Activated CD8-positive, alpha-beta T cell treated with anti-CD3 and anti-CD28 coated beads, Interleukin-2, amount 10 ng/mL, durations not matched to agents 7 days and 5 days (primary cell): ENCODE results near the gene TUBE1. TPM values are rescaled to one million over a fixed set of nuclear protein-coding genes. Genes with fewer than 3 reads are reported as not detected.
A peak's percentile ranks its signal among the peaks of the same experiment; 100 is the strongest.
"Not testable (repeated sequence)": the region's sequence is repeated elsewhere in the genome, so short reads cannot be mapped to it uniquely, and the experiment has no call there.

Experiments used
- ATAC-seq: fragments of 150-1000 bp; cut with Tn5 transposase; one replicate; pipeline ENCODE4 v1.10.0; 2021; ENCODE audit warnings: moderate library complexity
- CTCF ChIA-PET: fragments of 350-600 bp; sonication (Branson Sonifier 250); formaldehyde crosslinking; loops from one replicate; lab custom pipeline; 2021; ENCODE audit warnings: antibody characterized with exemption; lab: Charles Lee
- POLR2A ChIA-PET: fragments of 350-600 bp; sonication (Branson Sonifier 250); formaldehyde crosslinking; loops from one replicate; lab custom pipeline; 2021; ENCODE audit warnings: antibody characterized with exemption; lab: Charles Lee
- DNase-seq: peaks from one replicate; pipeline ENCODE4 v3.0.0-alpha.2; 2020
- H3K27ac Mint-ChIP-seq: one replicate; pipeline ENCODE4 v1.8.0; 2021; ENCODE audit warnings: mild to moderate bottlenecking, mixed read lengths
- H3K27me3 Mint-ChIP-seq: one replicate; pipeline ENCODE4 v1.8.0; 2021; ENCODE audit warnings: low read depth, mixed read lengths
- H3K36me3 Mint-ChIP-seq: one replicate; pipeline ENCODE4 v1.8.0; 2021; ENCODE audit warnings: low read depth, mixed read lengths
- H3K4me1 Mint-ChIP-seq: one replicate; pipeline ENCODE4 v1.8.0; 2021; ENCODE audit warnings: low read depth, mixed read lengths
- H3K4me3 Mint-ChIP-seq: one replicate; pipeline ENCODE4 v1.8.0; 2021; ENCODE audit warnings: mild to moderate bottlenecking, mixed read lengths
- H3K9me3 Mint-ChIP-seq: one replicate; pipeline ENCODE4 v1.8.0; 2022; ENCODE audit warnings: mixed read lengths; ENCODE audit not compliant: insufficient read depth
- total RNA-seq, 2 experiments: library from RNA; stranded (reverse); gene quantifications; one replicate each; pipeline ENCODE4 v1.2.3, GENCODE V29; 2021

The TUBE1 gene
- total RNA-seq, 2 experiments from 2014 or later = 16.0 to 16.5 TPM

DNA sequence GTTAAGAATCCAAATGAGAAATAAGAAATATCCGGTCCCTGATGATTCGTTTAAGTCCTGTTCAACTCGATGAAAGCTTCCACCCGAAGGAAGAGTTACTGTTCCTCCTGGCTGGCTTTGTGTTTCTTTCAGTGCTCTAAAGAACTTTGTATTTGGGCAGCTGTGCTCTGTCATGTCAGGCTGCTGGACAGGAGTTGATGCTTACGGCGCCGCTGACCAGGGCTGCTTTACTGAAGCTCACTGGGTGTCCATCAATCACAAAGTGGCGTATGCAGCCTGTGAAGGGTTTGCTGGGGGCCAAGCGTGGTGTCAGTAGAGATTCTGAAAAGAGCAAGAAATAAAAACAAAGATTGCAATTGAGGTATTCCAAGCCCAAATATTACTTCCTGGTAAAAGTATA, 22.0 kb upstream of the TUBE1 start:
- H3K4me3 Mint-ChIP-seq = no peak overlapping the region
- ATAC-seq (no peak), DNase-seq (no peak)
- H3K36me3 Mint-ChIP-seq = no peaks in the 10 kb centered on the region
- peaks cover 19% of the 10 kb centered on the region for H3K27me3 Mint-ChIP-seq
- no peaks in the 10 kb centered on the region for H3K4me1 Mint-ChIP-seq
- no peak overlapping the region for H3K27ac Mint-ChIP-seq
- POLR2A ChIA-PET = no interaction called here
- H3K9me3 Mint-ChIP-seq = no peaks in the 10 kb centered on the region
- CTCF ChIA-PET = interaction anchor here (1.1 to 1.4 kb wide), 3 partner anchors 22 to 66 kb away, joined by 3 to 7 read pairs (median 4); partner anchors contain the start of genes FAM229B and TUBE1

DNA sequence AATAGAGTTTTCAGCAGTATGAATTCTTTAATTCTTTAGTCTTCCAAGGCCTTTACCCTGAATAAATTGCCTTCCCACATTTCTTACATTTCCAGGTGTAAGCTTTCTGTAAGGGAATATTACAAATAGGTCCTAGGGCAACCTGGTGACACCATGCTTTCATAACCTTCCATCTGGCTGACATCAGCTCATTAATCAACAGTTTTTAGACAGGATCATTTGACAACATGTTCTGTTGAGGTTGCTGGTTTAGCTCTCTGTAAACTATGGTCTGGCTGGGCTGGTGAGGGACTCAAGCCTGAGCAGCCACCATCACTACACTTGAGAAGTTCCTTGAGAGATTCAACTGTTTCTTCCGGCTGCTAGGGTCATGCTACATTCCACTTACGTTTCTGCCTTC, 19.3 kb upstream of the TUBE1 start:
- no peaks in the 10 kb centered on the region for H3K36me3 Mint-ChIP-seq
- POLR2A ChIA-PET = no interaction called here
- ATAC-seq = no peak
- no peak overlapping the region for H3K27ac Mint-ChIP-seq
- no peak overlapping the region for H3K4me3 Mint-ChIP-seq
- no peaks in the 10 kb centered on the region for H3K9me3 Mint-ChIP-seq
- no peak for DNase-seq
- CTCF ChIA-PET = no interaction called here
- H3K27me3 Mint-ChIP-seq = peaks cover 11% of the 10 kb centered on the region
- H3K4me1 Mint-ChIP-seq = no peaks in the 10 kb centered on the region

DNA sequence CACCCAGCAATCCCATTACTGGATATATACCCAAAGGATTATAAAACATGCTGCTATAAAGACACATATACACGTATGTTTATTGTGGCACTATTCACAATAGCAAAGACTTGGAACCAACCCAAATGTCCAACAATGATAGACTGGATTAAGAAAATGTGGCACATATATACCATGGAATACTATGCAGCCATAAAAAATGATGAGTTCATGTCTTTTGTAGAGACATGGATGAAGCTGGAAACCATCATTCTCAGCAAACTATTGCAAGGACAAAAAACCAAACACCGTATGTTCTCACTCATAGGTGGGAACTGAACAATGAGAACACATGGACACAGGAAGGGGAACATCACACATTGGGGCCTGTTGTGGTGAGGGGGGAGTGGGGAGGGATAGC, 18.7 kb upstream of the TUBE1 start:
- H3K36me3 Mint-ChIP-seq, H3K4me1 Mint-ChIP-seq, DNase-seq, H3K4me3 Mint-ChIP-seq, POLR2A ChIA-PET, H3K9me3 Mint-ChIP-seq, CTCF ChIA-PET, H3K27ac Mint-ChIP-seq, ATAC-seq: not testable (repeated sequence)
- peaks cover 10% of the 10 kb centered on the region for H3K27me3 Mint-ChIP-seq

DNA sequence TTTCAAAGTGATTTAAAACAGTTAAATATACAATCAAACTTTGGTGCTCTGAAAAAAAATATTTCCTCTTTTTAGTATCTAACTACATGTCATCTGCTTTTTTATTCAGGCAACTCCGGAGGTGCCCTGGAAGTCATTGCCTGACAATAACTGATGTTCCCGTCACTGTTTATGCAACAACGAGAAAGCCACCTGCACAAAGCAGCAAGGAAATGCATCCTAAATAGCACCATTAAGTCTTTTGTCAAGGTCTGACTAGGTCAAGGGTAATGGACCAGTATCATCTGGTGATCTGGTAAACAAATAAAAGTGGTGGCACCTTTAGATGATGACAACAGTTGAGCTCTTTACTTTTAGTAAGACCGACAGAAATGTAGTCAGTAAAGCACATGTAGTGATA, 13.3 kb upstream of the TUBE1 start:
- ChIA-PET CTCF (interaction anchor here (1.0 to 1.5 kb wide), 2 partner anchors 14 to 62 kb away, joined by 3 read pairs; no protein-coding TSS in a partner anchor), POLR2A (no interaction called here)
- Mint-ChIP-seq H3K4me1 (no peaks in the 10 kb centered on the region), H3K36me3 (no peaks in the 10 kb centered on the region), H3K27me3 (peaks cover 5% of the 10 kb centered on the region), H3K9me3 (no peaks in the 10 kb centered on the region), H3K4me3 (no peak overlapping the region), H3K27ac (no peak overlapping the region)
- ATAC-seq (no peak), DNase-seq (no peak)

- CTCF ChIA-PET = no interaction called here
- H3K4me3 Mint-ChIP-seq = no peak overlapping the region
- no peak for ATAC-seq
Measured at GRCh38 chr6:112096901-112097300, 9.6 kb upstream of the TUBE1 start.

DNA sequence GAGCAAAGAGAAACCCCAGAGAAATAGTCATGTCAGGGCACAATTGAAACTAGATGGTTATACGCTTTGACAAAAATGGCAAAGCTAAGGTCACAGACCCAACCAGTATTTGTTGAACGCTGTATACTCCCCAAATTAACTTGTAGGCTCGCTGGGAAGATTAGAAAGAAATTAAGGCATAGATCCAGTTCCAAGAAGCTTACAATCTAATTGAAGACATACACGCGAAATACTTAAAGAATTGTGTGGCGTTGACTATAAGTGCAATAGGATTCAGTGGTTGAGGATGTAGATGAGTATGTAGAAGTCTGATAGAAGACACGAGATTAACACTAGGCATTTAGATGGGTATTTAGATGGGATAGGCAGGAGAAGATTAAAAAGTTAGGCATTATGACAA, 634 bp upstream of the TUBE1 start:
- no peak for DNase-seq
- ATAC-seq = no peak
- Mint-ChIP-seq H3K27ac (no peak overlapping the region), H3K9me3 (no peaks in the 10 kb centered on the region), H3K4me3 (no peak overlapping the region), H3K36me3 (peaks cover 2% of the 10 kb centered on the region), H3K27me3 (peaks cover 22% of the 10 kb centered on the region), H3K4me1 (peaks cover 3% of the 10 kb centered on the region)
- CTCF ChIA-PET = interaction anchor here (0.8 to 7.5 kb wide), 10 partner anchors 28 to 483 kb away, joined by 3 to 99 read pairs (median 4); no protein-coding TSS in a partner anchor
- POLR2A ChIA-PET = interaction anchor here (0.6 to 2.1 kb wide), 10 partner anchors 11 to 829 kb away, joined by 3 to 6 read pairs (median 3); partner anchors contain the start of gene REV3L

More at GRCh38 chr6:112096901-112097300, 9.6 kb upstream of the TUBE1 start:
- no peaks in the 10 kb centered on the region for H3K9me3 Mint-ChIP-seq
- POLR2A ChIA-PET = no interaction called here
- H3K27ac Mint-ChIP-seq = no peak overlapping the region
- peaks cover 7% of the 10 kb centered on the region for H3K27me3 Mint-ChIP-seq
- H3K4me1 Mint-ChIP-seq = no peaks in the 10 kb centered on the region
- H3K36me3 Mint-ChIP-seq = no peaks in the 10 kb centered on the region
- no peak for DNase-seq

GRCh38 chr6:112086744-112087135, 542 bp downstream of the TUBE1 start:
- ATAC-seq (peak; percentile 13), DNase-seq (no peak)
- Mint-ChIP-seq H3K9me3 (no peaks in the 10 kb centered on the region), H3K27ac (no peak overlapping the region), H3K4me1 (peaks cover 3% of the 10 kb centered on the region), H3K27me3 (peaks cover 21% of the 10 kb centered on the region), H3K4me3 (no peak overlapping the region), H3K36me3 (peaks cover 3% of the 10 kb centered on the region)
- ChIA-PET CTCF (interaction anchor here (0.7 to 7.5 kb wide), 15 partner anchors 11 to 828 kb away, joined by 3 to 99 read pairs (median 4); no protein-coding TSS in a partner anchor), POLR2A (interaction anchor here (0.7 to 2.1 kb wide), 11 partner anchors 13 to 1105 kb away, joined by 3 to 6 read pairs (median 3); partner anchors contain the start of genes REV3L and RPF2)

- DNase-seq (no peak), ATAC-seq (no peak)
- H3K36me3 Mint-ChIP-seq = peaks cover 3% of the 10 kb centered on the region
- POLR2A ChIA-PET = interaction anchor here (2.1 kb wide), 1 partner anchor 78 kb away, joined by 6 read pairs; no protein-coding TSS in a partner anchor
- CTCF ChIA-PET = interaction anchor here (0.8 to 7.5 kb wide), 7 partner anchors 9 to 827 kb away, joined by 3 to 99 read pairs (median 6); no protein-coding TSS in a partner anchor
- peaks cover 3% of the 10 kb centered on the region for H3K4me1 Mint-ChIP-seq
- H3K27ac Mint-ChIP-seq = no peak overlapping the region
- peaks cover 14% of the 10 kb centered on the region for H3K27me3 Mint-ChIP-seq
- peak overlapping the region; percentile 23 for H3K4me3 Mint-ChIP-seq
- H3K9me3 Mint-ChIP-seq = no peaks in the 10 kb centered on the region
Measured at GRCh38 chr6:112085286-112086065, 1.8 kb downstream of the TUBE1 start.

DNA sequence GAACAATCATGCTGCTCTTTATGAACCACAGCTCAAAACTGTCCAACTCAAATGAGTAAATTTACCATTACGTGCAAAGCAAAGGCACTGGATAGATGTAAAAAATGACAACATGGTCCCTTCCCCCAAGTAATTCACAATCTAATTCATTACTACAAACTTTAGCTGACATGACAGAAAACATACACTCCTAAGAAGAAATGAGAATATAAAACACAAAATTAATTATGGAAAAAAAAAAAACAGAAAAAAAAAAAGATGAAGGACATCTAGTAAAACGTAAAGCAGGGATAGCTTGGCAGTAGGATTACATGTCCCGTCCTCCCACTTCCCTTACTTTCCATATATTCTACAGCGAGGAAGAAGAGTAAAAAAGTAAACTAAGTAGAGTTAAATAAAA, 5.7 kb downstream of the TUBE1 start:
- Mint-ChIP-seq H3K27ac (no peak overlapping the region), H3K27me3 (no peaks in the 10 kb centered on the region), H3K4me3 (no peak overlapping the region), H3K36me3 (peaks cover 11% of the 10 kb centered on the region), H3K9me3 (no peaks in the 10 kb centered on the region), H3K4me1 (peaks cover 3% of the 10 kb centered on the region)
- DNase-seq = no peak
- no peak for ATAC-seq
- POLR2A ChIA-PET = no interaction called here
- CTCF ChIA-PET = interaction anchor here (0.8 kb wide), 1 partner anchor 98 kb away, joined by 3 read pairs; no protein-coding TSS in a partner anchor

GRCh38 chr6:112066606-112067005, 20.7 kb downstream of the TUBE1 start:
- CTCF ChIA-PET = no interaction called here
- Mint-ChIP-seq H3K4me3 (no peak overlapping the region), H3K9me3 (no peaks in the 10 kb centered on the region), H3K27me3 (peaks cover 10% of the 10 kb centered on the region), H3K27ac (no peak overlapping the region), H3K4me1 (no peaks in the 10 kb centered on the region), H3K36me3 (peaks cover 3% of the 10 kb centered on the region)
- DNase-seq (no peak), ATAC-seq (no peak)
- POLR2A ChIA-PET = no interaction called here

- Mint-ChIP-seq H3K9me3 (no peaks in the 10 kb centered on the region), H3K36me3 (peaks cover 3% of the 10 kb centered on the region), H3K4me1 (no peaks in the 10 kb centered on the region), H3K27me3 (peaks cover 10% of the 10 kb centered on the region), H3K27ac (no peak overlapping the region), H3K4me3 (no peak overlapping the region)
- ChIA-PET POLR2A (no interaction called here), CTCF (interaction anchor here (0.9 to 1.7 kb wide), 2 partner anchors 15 to 20 kb away, joined by 3 to 8 read pairs; no protein-coding TSS in a partner anchor)
- no peak for DNase-seq
- ATAC-seq = no peak
Measured at GRCh38 chr6:112065426-112065986, 21.8 kb downstream of the TUBE1 start.
